CD14-positive monocyte (primary cell): ENCODE data around the gene CYP39A1. TPM values are rescaled to one million over a fixed set of nuclear protein-coding genes. Genes with fewer than 3 reads are reported as not detected.

ENCODE experiments used
- DNase-seq, 3 donors: peaks; one replicate each; pipeline ENCODE4 v3.0.0-alpha.2; 2011 to 2022
- H2AFZ ChIP-seq: 2 replicates; pipeline ENCODE4 v1.6.0; 2012; ENCODE audit warnings: mild to moderate bottlenecking, low read depth, low read length, inconsistent platforms; ENCODE audit not compliant: insufficient read depth, poor library complexity, severe bottlenecking
- H3K27ac ChIP-seq, 2 donors: 1 replicate in 1 of 2; 2 replicates in 1 of 2; pipeline ENCODE4 v1.5.1; 2012 to 2013; ENCODE audit warnings: low read length in 2 of 2, control low read depth in 1 of 2, inconsistent platforms in 1 of 2, low read depth in 1 of 2, mild to moderate bottlenecking in 1 of 2
- H3K27me3 ChIP-seq, 2 donors: one replicate each; pipeline versions ENCODE4 v1.6.0 to v1.6.1; 2011 to 2013; ENCODE audit warnings: low read length in 2 of 2; ENCODE audit not compliant: control insufficient read depth in 2 of 2, insufficient read depth in 2 of 2
- H3K36me3 ChIP-seq, 2 donors: replicated peaks in 1 of 2; 1 replicate in 1 of 2; 2 replicates in 1 of 2; pipeline versions ENCODE4 v1.5.1 to v1.6.1; 2012 to 2013; ENCODE audit warnings: low read length in 2 of 2, control low read depth in 1 of 2, inconsistent platforms in 1 of 2, mild to moderate bottlenecking in 1 of 2; ENCODE audit not compliant: insufficient read depth in 2 of 2, control insufficient read depth in 1 of 2
- H3K4me1 ChIP-seq, 2 donors: 1 replicate in 1 of 2; 2 replicates in 1 of 2; pipeline versions ENCODE4 v1.5.1 to v1.6.1; 2012 to 2013; ENCODE audit warnings: low read length in 2 of 2, control low read depth in 1 of 2, inconsistent platforms in 1 of 2, mild to moderate bottlenecking in 1 of 2, moderate library complexity in 1 of 2; ENCODE audit not compliant: insufficient read depth in 2 of 2, control insufficient read depth in 1 of 2
- H3K4me2 ChIP-seq: replicated peaks from 2 replicates; pipeline ENCODE3; 2012; ENCODE audit warnings: low read length, moderate library complexity, mild to moderate bottlenecking; ENCODE audit not compliant: poor library complexity, severe bottlenecking; ENCODE audit errors: extremely low read depth
- H3K4me3 ChIP-seq, 3 experiments: fragments of 200-600 bp in 1 of 3; sonication (generic) in 1 of 3; replicated peaks in 1 of 3; 1 replicate in 2 of 3; 2 replicates in 1 of 3; pipeline ENCODE4 v1.5.1; 2011 to 2013; ENCODE audit warnings: low read length in 3 of 3, mild to moderate bottlenecking in 3 of 3, control low read depth in 2 of 3, low read depth in 2 of 3, inconsistent platforms in 1 of 3, moderate library complexity in 1 of 3
- H3K79me2 ChIP-seq: 2 replicates; pipeline ENCODE4 v1.6.0; 2012; ENCODE audit warnings: mild to moderate bottlenecking, control low read depth, inconsistent platforms, low read length, moderate library complexity; ENCODE audit not compliant: insufficient read depth
- H3K9ac ChIP-seq: 2 replicates; pipeline ENCODE4 v1.6.0; 2017; ENCODE audit warnings: low read length, mild to moderate bottlenecking; ENCODE audit not compliant: insufficient read depth, poor library complexity, severe bottlenecking
- H3K9me3 ChIP-seq, 2 donors: replicated peaks in 1 of 2; 1 replicate in 1 of 2; 2 replicates in 1 of 2; pipeline versions ENCODE4 v1.5.1 to v1.6.1; 2012 to 2013; ENCODE audit warnings: low read length in 2 of 2, control low read depth in 1 of 2; ENCODE audit not compliant: control insufficient read depth in 1 of 2, insufficient read depth in 1 of 2
- H4K20me1 ChIP-seq: 2 replicates; pipeline ENCODE4 v1.6.0; 2012; ENCODE audit warnings: mild to moderate bottlenecking, low read length, control low read depth, moderate library complexity; ENCODE audit not compliant: insufficient read depth
- H3K27ac Mint-ChIP-seq, 7 donors: one replicate each; pipeline ENCODE4 v1.8.0; 2020; ENCODE audit warnings: mild to moderate bottlenecking in 7 of 7, mixed read lengths in 7 of 7, moderate library complexity in 6 of 7, inconsistent platforms in 2 of 7
- H3K27me3 Mint-ChIP-seq, 3 donors: one replicate each; pipeline ENCODE4 v1.8.0; 2021 to 2022; ENCODE audit warnings: low read depth in 3 of 3, mild to moderate bottlenecking in 3 of 3, mixed read lengths in 3 of 3, moderate library complexity in 3 of 3, inconsistent platforms in 1 of 3
- H3K36me3 Mint-ChIP-seq, 2 donors: one replicate each; pipeline ENCODE4 v1.8.0; 2020; ENCODE audit warnings: mixed read lengths in 2 of 2, inconsistent platforms in 1 of 2, mild to moderate bottlenecking in 1 of 2
- H3K4me1 Mint-ChIP-seq: one replicate; pipeline ENCODE4 v1.8.0; 2020; ENCODE audit warnings: mild to moderate bottlenecking, mixed read lengths
- H3K4me3 Mint-ChIP-seq, 2 donors: one replicate each; pipeline ENCODE4 v1.8.0; 2020; ENCODE audit warnings: mild to moderate bottlenecking in 2 of 2, mixed read lengths in 2 of 2, moderate library complexity in 1 of 2
- H3K9me3 Mint-ChIP-seq, 7 donors: one replicate each; pipeline ENCODE4 v1.8.0; 2020 to 2022; ENCODE audit warnings: mixed read lengths in 7 of 7, mild to moderate bottlenecking in 6 of 7, moderate library complexity in 6 of 7, inconsistent platforms in 2 of 7
- WGBS: methylation state at CpG from one replicate; pipeline ENCODE4 v1.1.5; 2013; ENCODE audit warnings: missing lambda C conversion rate; ENCODE audit not compliant: insufficient coverage; 5-methylcytosine and 5-hydroxymethylcytosine counted together
- intact Hi-C, 2 donors: fragments of 100-400 bp; cut with micrococcal nuclease; formaldehyde crosslinking; loops; one replicate each; pipeline versions ENCODE4 v1.15.0 to v1.15.1; 2023
- polyA plus RNA-seq, 3 donors: library from polyadenylated mRNA; depleted of rRNA in 1 of 3; unstranded in 2 of 3; stranded (reverse) in 1 of 3; fragments of 300-500 nt in 2 of 3; fragments of >200 nt in 1 of 3; fragmentation: Illumina TruSeq in 2 of 3; gene quantifications; 1 replicate in 2 of 3; 2 replicates in 1 of 3; pipeline ENCODE4 v1.2.3, GENCODE V29; 2012 to 2021
- TF ChIP-seq, protein P1 (sequence below): fragments of 200-600 bp; IDR thresholded peaks from one replicate; pipeline ENCODE4 v1.8.0; 2022; ENCODE audit warnings: antibody characterized with exemption, mild to moderate bottlenecking

CYP39A1 gene
- polyA plus RNA-seq, 3 donors = not detected

DNA sequence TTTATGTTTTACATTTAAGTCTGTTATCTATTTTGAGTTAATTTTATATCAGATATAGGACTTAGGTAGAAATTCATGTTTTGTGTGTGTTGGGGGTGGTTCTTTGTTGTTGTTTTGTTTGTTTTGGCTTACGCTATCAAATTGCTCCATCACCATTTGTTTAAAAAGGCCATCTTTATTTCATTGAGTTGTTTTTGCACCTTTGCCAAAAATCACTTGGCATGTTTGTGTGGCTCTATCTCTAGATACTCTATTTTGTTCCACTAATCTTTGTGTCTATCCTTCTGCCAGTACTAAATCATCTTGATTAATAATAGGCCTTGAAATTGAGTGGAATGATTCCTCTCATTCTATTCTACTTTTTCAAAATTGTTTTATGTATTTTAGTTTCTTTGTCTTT, 7.4 kb downstream of the CYP39A1 start:
- no peaks in the 10 kb centered on the region for H3K9me3 ChIP-seq
- no peak overlapping the region for H3K4me3 ChIP-seq
- Mint-ChIP-seq H3K4me3 (no peak overlapping the region), H3K27ac (no peak overlapping the region), H3K27me3 (peaks cover 0 to 3% (median 0%) of the 10 kb centered on the region in 3 donors), H3K36me3 (no peaks in the 10 kb centered on the region), H3K4me1 (no peaks in the 10 kb centered on the region), H3K9me3 (peaks cover 0 to 2% (median 0%) of the 10 kb centered on the region in 7 donors)
- H3K4me2 ChIP-seq = no peak overlapping the region
- H3K36me3 ChIP-seq = no peaks in the 10 kb centered on the region
- intact Hi-C loops = no loop called here
- H3K4me1 ChIP-seq = no peaks in the 10 kb centered on the region
- H3K27ac ChIP-seq = no peak overlapping the region
- H2AFZ ChIP-seq = no peak overlapping the region
- TF ChIP-seq, protein P1, sequence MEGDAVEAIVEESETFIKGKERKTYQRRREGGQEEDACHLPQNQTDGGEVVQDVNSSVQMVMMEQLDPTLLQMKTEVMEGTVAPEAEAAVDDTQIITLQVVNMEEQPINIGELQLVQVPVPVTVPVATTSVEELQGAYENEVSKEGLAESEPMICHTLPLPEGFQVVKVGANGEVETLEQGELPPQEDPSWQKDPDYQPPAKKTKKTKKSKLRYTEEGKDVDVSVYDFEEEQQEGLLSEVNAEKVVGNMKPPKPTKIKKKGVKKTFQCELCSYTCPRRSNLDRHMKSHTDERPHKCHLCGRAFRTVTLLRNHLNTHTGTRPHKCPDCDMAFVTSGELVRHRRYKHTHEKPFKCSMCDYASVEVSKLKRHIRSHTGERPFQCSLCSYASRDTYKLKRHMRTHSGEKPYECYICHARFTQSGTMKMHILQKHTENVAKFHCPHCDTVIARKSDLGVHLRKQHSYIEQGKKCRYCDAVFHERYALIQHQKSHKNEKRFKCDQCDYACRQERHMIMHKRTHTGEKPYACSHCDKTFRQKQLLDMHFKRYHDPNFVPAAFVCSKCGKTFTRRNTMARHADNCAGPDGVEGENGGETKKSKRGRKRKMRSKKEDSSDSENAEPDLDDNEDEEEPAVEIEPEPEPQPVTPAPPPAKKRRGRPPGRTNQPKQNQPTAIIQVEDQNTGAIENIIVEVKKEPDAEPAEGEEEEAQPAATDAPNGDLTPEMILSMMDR = no peak
- H4K20me1 ChIP-seq = no peaks in the 10 kb centered on the region
- H3K79me2 ChIP-seq = no peaks in the 10 kb centered on the region
- no peak overlapping the region for H3K9ac ChIP-seq
- no peak for DNase-seq
- WGBS = no CpG with 5 or more reads among the region's 1 CpG
- peaks cover 0 to 3% of the 10 kb centered on the region in 2 donors for H3K27me3 ChIP-seq

DNA sequence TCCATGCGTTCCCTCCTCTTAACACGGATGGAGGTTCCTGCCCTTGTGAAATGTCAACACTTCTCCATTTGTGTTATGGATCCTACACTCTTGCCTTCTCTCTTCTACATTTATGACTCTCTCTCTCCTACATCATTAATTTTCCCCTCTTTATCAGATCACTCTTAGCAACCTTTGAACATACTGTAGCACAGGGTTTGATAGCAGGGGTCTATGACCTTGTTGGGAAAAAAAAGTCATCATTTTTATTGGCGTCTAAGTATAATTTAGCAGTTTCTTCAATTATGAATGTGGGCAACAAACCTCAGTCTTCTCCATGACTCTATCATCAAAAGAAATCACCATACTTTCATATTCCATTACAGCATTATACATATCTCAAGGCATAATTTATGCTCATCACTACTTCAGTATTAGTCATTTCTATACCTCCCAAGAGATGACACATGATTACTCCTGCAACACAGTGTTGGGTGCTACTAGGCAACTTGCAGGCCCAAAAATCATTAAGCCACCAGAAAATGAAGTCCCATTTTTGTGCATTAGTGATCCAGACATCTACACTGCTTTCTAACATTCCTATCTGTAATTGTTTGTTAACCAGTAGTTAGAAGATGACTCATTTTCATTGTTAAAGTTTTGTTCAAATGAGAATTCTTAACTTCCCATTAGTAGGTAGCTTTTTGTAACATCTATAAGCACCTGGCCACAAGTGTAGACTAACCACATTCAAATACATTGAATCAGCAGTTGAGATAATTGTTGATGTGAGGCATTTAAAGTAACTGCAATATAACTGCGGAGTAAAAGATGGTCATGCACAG, 9.5 kb downstream of the CYP39A1 start:
- Histone ChIP-seq H3K79me2 (no peaks in the 10 kb centered on the region), H3K9me3 (no peaks in the 10 kb centered on the region), H3K4me1 (no peaks in the 10 kb centered on the region), H3K27ac (no peak overlapping the region), H3K4me2 (no peak overlapping the region), H3K9ac (no peak overlapping the region), H4K20me1 (no peaks in the 10 kb centered on the region), H2AFZ (no peak overlapping the region), H3K4me3 (no peak overlapping the region), H3K27me3 (peaks cover 0 to 3% of the 10 kb centered on the region in 2 donors), H3K36me3 (no peaks in the 10 kb centered on the region)
- Mint-ChIP-seq H3K27me3 (peaks cover 0 to 3% (median 0%) of the 10 kb centered on the region in 3 donors), H3K36me3 (no peaks in the 10 kb centered on the region), H3K4me3 (no peak overlapping the region), H3K27ac (peak overlapping the region in 1 of 7 donors; percentile 51), H3K9me3 (peaks cover 0 to 1% (median 0%) of the 10 kb centered on the region in 7 donors), H3K4me1 (no peaks in the 10 kb centered on the region)
- DNase-seq = no peak
- intact Hi-C loops = no loop called here
- TF ChIP-seq, protein P1 = no peak
- WGBS = 92% methylated on average over 3 of the region's 4 CpGs
